H9 (cell line): ENCODE measurements around the gene EVL. TPM values are rescaled to one million over a fixed set of nuclear protein-coding genes. Genes with fewer than 3 reads are reported as not detected.

Experiments
- DNase-seq: peaks from one replicate; pipeline ENCODE4 v3.0.0-alpha.2; 2017
- H2AFZ ChIP-seq: one replicate; pipeline ENCODE4 v1.6.1; 2013; ENCODE audit warnings: mild to moderate bottlenecking, low read length, control low read depth, moderate library complexity
- H2AK5ac ChIP-seq: 2 replicates; pipeline ENCODE4 v1.6.1; 2013; ENCODE audit warnings: low read length, control low read depth, mixed read lengths; ENCODE audit not compliant: insufficient read length
- H2BK120ac ChIP-seq: one replicate; pipeline ENCODE4 v1.6.1; 2013; ENCODE audit warnings: low read depth, mild to moderate bottlenecking, low read length, control low read depth, inconsistent platforms; ENCODE audit not compliant: poor library complexity, severe bottlenecking
- H2BK12ac ChIP-seq: 2 replicates; pipeline ENCODE4 v1.6.1; 2013; ENCODE audit warnings: low read length, control low read depth, mixed read lengths, low read depth; ENCODE audit not compliant: insufficient read length
- H2BK15ac ChIP-seq: 2 replicates; pipeline ENCODE4 v1.6.1; 2013; ENCODE audit warnings: low read depth, low read length, control low read depth
- H2BK20ac ChIP-seq: one replicate; pipeline ENCODE4 v1.6.1; 2013; ENCODE audit warnings: low read depth, mild to moderate bottlenecking, low read length, control low read depth, inconsistent platforms; ENCODE audit not compliant: poor library complexity, severe bottlenecking
- H2BK5ac ChIP-seq: 2 replicates; pipeline ENCODE4 v1.6.1; 2013; ENCODE audit warnings: low read length, control low read depth, mixed read lengths; ENCODE audit not compliant: insufficient read length
- H3K14ac ChIP-seq: 2 replicates; pipeline ENCODE4 v1.6.1; 2013; ENCODE audit warnings: low read length, control low read depth; ENCODE audit not compliant: insufficient read depth
- H3K18ac ChIP-seq: 2 replicates; pipeline ENCODE4 v1.6.1; 2013; ENCODE audit warnings: low read depth, mild to moderate bottlenecking, mixed read lengths, low read length, control low read depth; ENCODE audit not compliant: insufficient read length
- H3K23ac ChIP-seq: 2 replicates; pipeline ENCODE4 v1.6.1; 2013; ENCODE audit warnings: low read length, control low read depth, mixed read lengths, low read depth; ENCODE audit not compliant: insufficient read length
- H3K23me2 ChIP-seq: 2 replicates; pipeline ENCODE4 v1.6.1; 2013; ENCODE audit warnings: low read depth, mild to moderate bottlenecking, mixed read lengths, low read length, control low read depth; ENCODE audit not compliant: insufficient read length, poor library complexity, severe bottlenecking
- H3K27ac ChIP-seq: 2 replicates; pipeline ENCODE4 v1.5.1; 2013; ENCODE audit warnings: low read length, control low read depth, mixed read lengths, low read depth; ENCODE audit not compliant: insufficient read length
- H3K27me3 ChIP-seq: 2 replicates; pipeline ENCODE4 v1.6.1; 2013; ENCODE audit warnings: low read length, control low read depth, inconsistent platforms; ENCODE audit not compliant: insufficient read depth
- H3K4ac ChIP-seq: 2 replicates; pipeline ENCODE4 v1.6.1; 2013; ENCODE audit warnings: low read depth, mild to moderate bottlenecking, control low read depth, inconsistent platforms, low read length, moderate library complexity
- H3K4me1 ChIP-seq: 2 replicates; pipeline ENCODE4 v1.6.1; 2013; ENCODE audit warnings: low read length, control low read depth, inconsistent platforms; ENCODE audit not compliant: insufficient read depth
- H3K4me2 ChIP-seq: 2 replicates; pipeline ENCODE4 v1.6.1; 2013; ENCODE audit warnings: low read length, control low read depth, mixed read lengths; ENCODE audit not compliant: insufficient read length, insufficient read depth
- H3K56ac ChIP-seq: 2 replicates; pipeline ENCODE4 v1.6.1; 2013; ENCODE audit warnings: low read depth, mild to moderate bottlenecking, mixed read lengths, low read length, control low read depth; ENCODE audit not compliant: insufficient read length
- H3K79me1 ChIP-seq: 2 replicates; pipeline ENCODE4 v1.6.1; 2013; ENCODE audit warnings: low read depth, mild to moderate bottlenecking, moderate library complexity, low read length, control low read depth, inconsistent platforms; ENCODE audit not compliant: insufficient read depth, poor library complexity, severe bottlenecking
- H3K79me2 ChIP-seq: 2 replicates; pipeline ENCODE4 v1.6.1; 2013; ENCODE audit warnings: low read length, control low read depth, inconsistent platforms; ENCODE audit not compliant: insufficient read depth
- H3K9ac ChIP-seq: 2 replicates; pipeline ENCODE4 v1.6.1; 2013; ENCODE audit warnings: low read length, control low read depth, mixed read lengths; ENCODE audit not compliant: insufficient read length; ENCODE audit errors: extremely low read depth
- H3K9me3 ChIP-seq: one replicate; pipeline ENCODE4 v1.6.1; 2013; ENCODE audit warnings: low read depth, low read length, inconsistent platforms; ENCODE audit not compliant: control insufficient read depth
- H3T11ph ChIP-seq: one replicate; pipeline ENCODE4 v1.6.1; 2013; ENCODE audit warnings: mild to moderate bottlenecking, low read length, control low read depth, inconsistent platforms
- H4K20me1 ChIP-seq: one replicate; pipeline ENCODE4 v1.6.1; 2013; ENCODE audit not compliant: control insufficient read depth, insufficient read length, insufficient read depth
- H4K5ac ChIP-seq: 2 replicates; pipeline ENCODE4 v1.6.1; 2013; ENCODE audit warnings: low read depth, mild to moderate bottlenecking, mixed read lengths, low read length, control low read depth; ENCODE audit not compliant: insufficient read length
- H4K8ac ChIP-seq: replicated peaks from 2 replicates; pipeline ENCODE4 v1.6.1; 2013; ENCODE audit warnings: low read length, control low read depth, mixed read lengths, low read depth; ENCODE audit not compliant: insufficient read length
- H4K91ac ChIP-seq: 2 replicates; pipeline ENCODE4 v1.6.1; 2013; ENCODE audit warnings: low read depth, mild to moderate bottlenecking, moderate library complexity, mixed read lengths, low read length, control low read depth; ENCODE audit not compliant: insufficient read length
- H3K27ac Mint-ChIP-seq, 3 experiments: 2 replicates in 2 of 3; 3 replicates in 1 of 3; pipeline ENCODE4 v1.8.0; 2020 to 2021; ENCODE audit warnings: mixed read lengths in 3 of 3, mild to moderate bottlenecking in 1 of 3, moderate library complexity in 1 of 3
- H3K27me3 Mint-ChIP-seq: 2 replicates; pipeline ENCODE4 v1.8.0; 2021; ENCODE audit warnings: low read depth, mild to moderate bottlenecking, moderate library complexity, mixed read lengths
- H3K36me3 Mint-ChIP-seq, 3 experiments: 2 replicates in 2 of 3; 3 replicates in 1 of 3; pipeline ENCODE4 v1.8.0; 2020 to 2021; ENCODE audit warnings: low read depth in 3 of 3, mixed read lengths in 3 of 3; ENCODE audit not compliant: insufficient read depth in 1 of 3
- H3K4me1 Mint-ChIP-seq, 2 experiments: 2 replicates each; pipeline ENCODE4 v1.8.0; 2020; ENCODE audit warnings: mixed read lengths in 2 of 2
- H3K4me3 Mint-ChIP-seq, 2 experiments: 2 replicates in 1 of 2; 3 replicates in 1 of 2; pipeline ENCODE4 v1.8.0; 2020 to 2021; ENCODE audit warnings: mild to moderate bottlenecking in 2 of 2, mixed read lengths in 2 of 2, moderate library complexity in 1 of 2
- H3K9me3 Mint-ChIP-seq, 2 experiments: 2 replicates in 1 of 2; 3 replicates in 1 of 2; pipeline ENCODE4 v1.8.0; 2020; ENCODE audit warnings: mild to moderate bottlenecking in 2 of 2, mixed read lengths in 2 of 2, moderate library complexity in 1 of 2
- CTCF ChIP-seq: fragments of 200-600 bp; sonication (generic); conservative IDR thresholded peaks from 3 replicates; pipeline ENCODE4 v1.8.0; 2021; ENCODE audit warnings: antibody characterized with exemption, mild to moderate bottlenecking
- WGBS: extraction: QIAGEN DNeasy Blood & Tissue Kit; methylation state at CpG from one replicate; pipeline ENCODE4 v1.1.7; 2013; ENCODE audit warnings: missing lambda C conversion rate, low lambda C conversion rate, mixed read lengths; ENCODE audit not compliant: insufficient read length; ENCODE audit errors: extremely low coverage; 5-methylcytosine and 5-hydroxymethylcytosine counted together
- total RNA-seq: library from RNA; stranded (reverse); gene quantifications from 2 replicates; pipeline ENCODE4 v1.2.1, GENCODE V29; 2021

EVL gene
- total RNA-seq, 1 experiment from 2014 or later, result 53.2 TPM

- H3K4ac ChIP-seq, result no peak overlapping the region
- no peak overlapping the region for H2BK15ac ChIP-seq
- no peak overlapping the region for H3K27ac ChIP-seq
- no peak overlapping the region for H3K14ac ChIP-seq
- H4K8ac ChIP-seq, result no peak overlapping the region
- no peak overlapping the region for H2AFZ ChIP-seq
- H3T11ph ChIP-seq, result no peak overlapping the region
- no peak overlapping the region for H3K4me3 Mint-ChIP-seq
- H3K27me3 Mint-ChIP-seq, result peaks cover 12% of the 10 kb centered on the region
- H3K9ac ChIP-seq, result no peak overlapping the region
- no peak for TF ChIP-seq CTCF
- H3K4me1 ChIP-seq, result no peaks in the 10 kb centered on the region; the same call in 1 of the 2 replicates
- H4K20me1 ChIP-seq, result no peaks in the 10 kb centered on the region
- H3K27me3 ChIP-seq, result peaks cover 3% of the 10 kb centered on the region; the same call in 1 of the 2 replicates
- no peak overlapping the region for H3K18ac ChIP-seq
- H3K79me1 ChIP-seq, result no peaks in the 10 kb centered on the region
- no peak overlapping the region for H3K4me2 ChIP-seq
- H2BK12ac ChIP-seq, result no peak overlapping the region
- H2BK120ac ChIP-seq, result no peak overlapping the region
- H3K79me2 ChIP-seq, result no peaks in the 10 kb centered on the region; the same call in 1 of the 2 replicates
- no peak overlapping the region for H2BK5ac ChIP-seq
- peaks cover 0 to 2% of the 10 kb centered on the region in 2 experiments; a peak in 2 of 5 replicates for H3K9me3 Mint-ChIP-seq
- H4K91ac ChIP-seq, result no peak overlapping the region
- H4K5ac ChIP-seq, result no peak overlapping the region
- H3K56ac ChIP-seq, result no peak overlapping the region
- H2BK20ac ChIP-seq, result no peak overlapping the region
- H3K4me1 Mint-ChIP-seq, result peaks cover 3 to 19% of the 10 kb centered on the region in 2 experiments; a peak in 3 of 4 replicates
- H2AK5ac ChIP-seq, result no peak overlapping the region
- H3K23me2 ChIP-seq, result peaks cover 3% of the 10 kb centered on the region
- no peaks in the 10 kb centered on the region for H3K9me3 ChIP-seq
- no CpG with 5 or more reads among the region's 1 CpG for WGBS
- no peak for DNase-seq
- no peak overlapping the region for H3K27ac Mint-ChIP-seq
- no peaks in the 10 kb centered on the region; a peak in 1 of 7 replicates for H3K36me3 Mint-ChIP-seq
- no peak overlapping the region for H3K23ac ChIP-seq
Observed at GRCh38 chr14:100168506-100168905, 103.3 kb downstream of the EVL start.
